BJ (cell line): Measurements from ENCODE around the gene ALPP. TPM values are rescaled to one million over a fixed set of nuclear protein-coding genes. Genes with fewer than 3 reads are reported as not detected.
"Not testable (repeated sequence)": the region's sequence is repeated elsewhere in the genome, so short reads cannot be mapped to it uniquely, and the experiment has no call there.

Experiments used
- CTCF ChIA-PET: fragments of 350-600 bp; formaldehyde crosslinking; extraction: SDS; loops from one replicate; lab custom pipeline; 2021; ENCODE audit warnings: antibody characterized with exemption, inconsistent platforms; lab: Yijun Ruan, JAX
- POLR2A ChIA-PET: fragments of 300-600 bp; sonication (Branson Sonifier 250); formaldehyde crosslinking; extraction: SDS; loops from one replicate; lab custom pipeline; 2021; ENCODE audit warnings: antibody characterized with exemption; lab: Charles Lee
- DNase-seq: peaks from one replicate; pipeline ENCODE4 v3.0.0-alpha.2; 2011; ENCODE audit warnings: low read depth
- H3K27me3 ChIP-seq: 2 replicates; pipeline ENCODE4 v1.6.0; 2011; ENCODE audit warnings: low read length; ENCODE audit not compliant: control insufficient read depth, insufficient read depth
- H3K36me3 ChIP-seq: 2 replicates; pipeline ENCODE4 v1.5.1; 2011; ENCODE audit warnings: low read length; ENCODE audit not compliant: control insufficient read depth, insufficient read depth
- H3K4me3 ChIP-seq: 2 replicates; pipeline ENCODE4 v1.5.1; 2011; ENCODE audit warnings: low read depth, mild to moderate bottlenecking, control low read depth, low read length
- polyA plus RNA-seq: library from polyadenylated mRNA; depleted of rRNA; stranded (reverse); fragments of >200 nt; gene quantifications from 2 replicates; pipeline ENCODE4 v1.2.3, GENCODE V29; 2011
- TF ChIP-seq, protein P1 (sequence below): IDR thresholded peaks from 2 replicates; pipeline ENCODE4 v1.5.1; 2011; ENCODE audit warnings: low read depth, mild to moderate bottlenecking, control low read depth, inconsistent platforms, low read length, moderate library complexity; ENCODE audit not compliant: insufficient read depth

ALPP gene
- polyA plus RNA-seq, 1 experiment: not detected

DNA sequence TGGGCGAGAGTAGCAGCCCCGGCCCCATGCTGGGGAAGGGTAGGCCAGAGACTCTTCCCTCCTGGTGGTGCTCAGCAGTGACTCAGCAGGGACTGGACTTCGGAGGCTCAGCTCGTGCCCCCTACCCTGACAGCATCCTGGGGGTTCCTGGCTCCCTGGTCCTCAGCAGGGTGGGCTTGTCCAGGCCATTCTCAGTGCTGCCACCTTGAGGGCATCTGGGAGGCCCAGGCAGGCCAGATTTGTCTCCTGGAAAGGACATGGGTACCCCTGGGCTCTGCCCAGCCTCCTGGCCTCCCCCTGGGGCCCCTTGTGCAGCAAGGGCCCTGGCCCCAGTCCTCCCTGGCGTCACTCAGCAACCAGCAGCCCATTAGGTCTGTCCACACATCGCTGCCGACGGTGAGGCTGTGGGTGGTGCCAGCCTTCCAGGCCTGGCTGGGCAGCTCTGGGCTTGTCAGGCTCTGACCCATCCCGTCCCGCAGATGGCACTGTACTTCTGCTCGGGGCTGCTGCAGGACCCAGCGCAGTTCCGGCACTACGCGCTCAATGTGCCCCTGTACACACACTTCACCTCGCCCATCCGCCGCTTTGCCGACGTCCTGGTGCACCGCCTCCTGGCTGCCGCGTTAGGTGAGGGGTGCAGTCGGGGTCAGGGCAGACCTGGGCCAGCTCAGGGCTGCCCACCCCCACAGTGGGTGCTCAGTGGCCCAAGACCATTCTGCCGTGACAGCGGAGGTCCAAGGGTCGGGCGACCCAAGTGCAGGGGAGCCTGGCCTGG, 45.0 kb upstream of the ALPP start:
- Histone ChIP-seq H3K4me3 (no peak overlapping the region), H3K36me3 (no peaks in the 10 kb centered on the region), H3K27me3 (no peaks in the 10 kb centered on the region)
- TF ChIP-seq, protein P1, sequence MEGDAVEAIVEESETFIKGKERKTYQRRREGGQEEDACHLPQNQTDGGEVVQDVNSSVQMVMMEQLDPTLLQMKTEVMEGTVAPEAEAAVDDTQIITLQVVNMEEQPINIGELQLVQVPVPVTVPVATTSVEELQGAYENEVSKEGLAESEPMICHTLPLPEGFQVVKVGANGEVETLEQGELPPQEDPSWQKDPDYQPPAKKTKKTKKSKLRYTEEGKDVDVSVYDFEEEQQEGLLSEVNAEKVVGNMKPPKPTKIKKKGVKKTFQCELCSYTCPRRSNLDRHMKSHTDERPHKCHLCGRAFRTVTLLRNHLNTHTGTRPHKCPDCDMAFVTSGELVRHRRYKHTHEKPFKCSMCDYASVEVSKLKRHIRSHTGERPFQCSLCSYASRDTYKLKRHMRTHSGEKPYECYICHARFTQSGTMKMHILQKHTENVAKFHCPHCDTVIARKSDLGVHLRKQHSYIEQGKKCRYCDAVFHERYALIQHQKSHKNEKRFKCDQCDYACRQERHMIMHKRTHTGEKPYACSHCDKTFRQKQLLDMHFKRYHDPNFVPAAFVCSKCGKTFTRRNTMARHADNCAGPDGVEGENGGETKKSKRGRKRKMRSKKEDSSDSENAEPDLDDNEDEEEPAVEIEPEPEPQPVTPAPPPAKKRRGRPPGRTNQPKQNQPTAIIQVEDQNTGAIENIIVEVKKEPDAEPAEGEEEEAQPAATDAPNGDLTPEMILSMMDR: peak; percentile 57
- no peak for DNase-seq
- CTCF ChIA-PET: interaction anchor here (2.7 kb wide), 1 partner anchor 408 kb away, joined by 8 read pairs; the partner anchor contains the start of gene NPPC
- POLR2A ChIA-PET: no interaction called here

DNA sequence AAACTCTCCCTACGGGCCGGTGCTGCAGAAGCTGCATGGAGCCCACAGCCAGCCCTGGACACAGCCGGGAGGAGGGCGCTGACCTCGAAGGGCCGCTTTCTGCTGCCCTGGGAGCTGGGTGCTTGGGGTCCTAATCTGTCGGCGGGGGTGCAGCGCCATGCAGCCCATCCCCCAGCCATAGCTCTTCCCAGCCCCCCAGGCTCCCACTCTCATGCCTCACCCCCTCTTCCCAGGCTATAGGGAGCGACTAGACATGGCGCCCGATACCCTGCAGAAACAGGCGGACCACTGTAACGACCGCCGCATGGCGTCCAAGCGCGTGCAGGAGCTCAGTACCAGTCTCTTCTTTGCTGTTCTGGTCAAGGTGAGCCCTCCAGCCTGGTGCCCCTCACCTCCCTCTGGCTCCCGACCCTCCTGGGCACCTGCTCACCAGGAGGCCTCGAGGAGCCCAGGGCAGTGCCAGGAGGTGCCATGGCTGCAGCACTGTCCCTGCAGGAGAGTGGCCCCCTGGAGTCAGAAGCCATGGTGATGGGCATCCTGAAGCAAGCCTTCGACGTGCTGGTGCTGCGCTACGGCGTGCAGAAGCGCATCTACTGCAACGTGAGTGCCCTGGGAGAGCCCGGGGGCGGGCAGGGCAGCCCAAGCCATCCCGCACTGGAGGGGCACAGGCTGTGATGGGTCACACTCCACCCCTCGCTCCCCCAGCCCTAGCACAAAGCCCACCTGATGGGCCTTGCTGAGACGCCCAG, 44.2 kb upstream of the ALPP start:
- DNase-seq, H3K27me3 ChIP-seq, POLR2A ChIA-PET, H3K4me3 ChIP-seq, H3K36me3 ChIP-seq: not testable (repeated sequence)
- CTCF ChIA-PET: interaction anchor here (2.7 kb wide), 1 partner anchor 409 kb away, joined by 8 read pairs; the partner anchor contains the start of gene NPPC

DNA sequence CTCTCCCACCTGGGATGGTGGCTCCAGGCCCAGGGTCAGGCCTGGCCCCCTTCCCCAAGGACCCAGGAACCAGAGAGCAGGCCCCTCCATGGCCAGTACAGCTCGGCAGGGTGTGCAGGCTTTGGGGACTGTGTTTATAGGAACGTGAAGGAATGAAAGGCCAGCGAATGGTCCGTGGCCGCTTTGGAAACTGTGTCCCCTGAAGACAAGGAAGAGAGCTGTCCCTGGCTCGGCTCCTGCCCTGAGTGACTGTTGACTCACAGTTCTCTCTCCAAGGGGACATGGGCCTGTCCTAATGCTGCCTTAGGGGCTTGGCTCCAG, 43.7 kb upstream of the ALPP start:
- CTCF ChIA-PET: interaction anchor here (1.1 to 3.2 kb wide), 7 partner anchors 9 to 410 kb away, joined by 3 to 14 read pairs (median 8); partner anchors contain the start of gene NPPC
- H3K36me3 ChIP-seq, DNase-seq, H3K27me3 ChIP-seq, H3K4me3 ChIP-seq, POLR2A ChIA-PET: not testable (repeated sequence)

DNA sequence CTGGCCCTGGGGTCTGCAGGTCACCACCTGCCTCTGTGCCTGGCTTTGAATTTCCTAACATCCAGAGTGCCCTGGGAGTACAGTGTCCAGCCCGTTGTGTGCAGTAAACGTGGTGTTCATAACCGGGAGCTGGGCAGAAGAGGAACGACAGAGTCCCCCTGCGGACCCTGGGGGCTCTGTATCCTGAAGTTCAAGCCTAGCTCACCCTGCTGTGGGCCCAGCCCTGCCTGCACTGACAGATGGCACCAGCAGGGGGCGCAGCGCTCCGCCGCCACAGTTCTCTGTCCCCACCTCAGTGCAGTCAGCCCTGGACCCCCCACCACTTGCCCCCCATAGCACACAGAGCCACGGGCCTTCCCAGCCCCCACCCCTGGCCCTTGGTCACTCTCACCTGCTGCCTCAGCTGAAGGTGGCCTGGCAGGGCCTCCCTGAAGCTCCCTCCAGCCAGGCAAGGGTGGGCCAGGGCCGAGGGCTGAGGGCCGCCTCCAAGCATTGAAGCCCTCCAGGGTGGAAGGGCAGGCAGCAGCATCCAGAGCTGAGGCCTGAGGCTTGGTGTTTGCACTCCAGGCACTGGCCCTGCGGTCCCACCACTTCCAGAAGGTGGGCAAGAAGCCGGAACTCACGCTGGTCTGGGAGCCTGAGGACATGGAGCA, 43.2 kb upstream of the ALPP start:
- H3K4me3 ChIP-seq, H3K36me3 ChIP-seq, H3K27me3 ChIP-seq, DNase-seq, POLR2A ChIA-PET: not testable (repeated sequence)
- TF ChIP-seq, protein P1: peak; percentile 61
- CTCF ChIA-PET: interaction anchor here (0.6 to 3.2 kb wide), 11 partner anchors 9 to 410 kb away, joined by 3 to 14 read pairs (median 4); partner anchors contain the start of gene NPPC

DNA sequence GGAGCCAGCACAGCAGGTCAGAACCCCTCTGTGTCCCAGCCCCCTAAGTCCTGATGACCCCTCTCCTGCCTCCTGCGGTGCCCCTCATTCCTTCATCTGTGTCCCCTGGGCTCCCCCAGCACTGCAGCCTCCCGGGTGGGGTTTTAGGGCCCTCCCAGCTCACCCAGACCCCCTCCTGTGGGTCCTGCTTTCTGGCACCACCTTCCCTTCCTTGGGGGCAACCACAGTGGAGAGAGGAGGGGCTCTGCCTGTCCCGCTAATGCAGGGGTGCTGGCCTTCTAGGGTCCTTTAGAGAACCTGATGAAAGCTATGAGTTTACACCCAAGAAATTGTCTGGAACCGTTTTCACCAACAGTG, 42.7 kb upstream of the ALPP start:
- POLR2A ChIA-PET: no interaction called here
- CTCF ChIA-PET: interaction anchor here (0.6 to 3.2 kb wide), 10 partner anchors 9 to 108 kb away, joined by 3 to 14 read pairs (median 4); no protein-coding TSS in a partner anchor
- Histone ChIP-seq H3K27me3 (no peaks in the 10 kb centered on the region), H3K36me3 (no peaks in the 10 kb centered on the region), H3K4me3 (no peak overlapping the region)
- TF ChIP-seq, protein P1: no peak
- DNase-seq: no peak
